WTC11 (cell line): ENCODE results near the gene PRR35. TPM values are rescaled to one million over a fixed set of nuclear protein-coding genes. Genes with fewer than 3 reads are reported as not detected.

ENCODE experiments used
- ATAC-seq: fragments of 200-7000 bp; cut with Tn5 transposase; 2 replicates; pipeline ENCODE4 v1.10.0; 2021; ENCODE audit warnings: mild to moderate bottlenecking, moderate library complexity
- CTCF ChIA-PET: fragments of 300-600 bp; sonication (Branson Sonifier 250); formaldehyde crosslinking; loops from one replicate; lab custom pipeline; 2021; ENCODE audit warnings: antibody characterized with exemption; lab: Charles Lee
- POLR2A ChIA-PET: fragments of 350-600 bp; sonication (Branson Sonifier 250); formaldehyde crosslinking; loops from one replicate; lab custom pipeline; 2021; ENCODE audit warnings: antibody characterized with exemption; lab: Charles Lee
- DNase-seq: peaks from one replicate; pipeline ENCODE4 v3.0.0; 2021; ENCODE audit warnings: low spot score
- H3K27ac Mint-ChIP-seq: 2 replicates; pipeline ENCODE4 v1.8.0; 2021; ENCODE audit warnings: mixed read lengths
- H3K27me3 Mint-ChIP-seq: 2 replicates; pipeline ENCODE4 v1.8.0; 2021; ENCODE audit warnings: low read depth, mild to moderate bottlenecking, moderate library complexity, mixed read lengths
- H3K36me3 Mint-ChIP-seq: 2 replicates; pipeline ENCODE4 v1.8.0; 2021; ENCODE audit warnings: mixed read lengths
- H3K4me1 Mint-ChIP-seq: 2 replicates; pipeline ENCODE4 v1.8.0; 2022; ENCODE audit warnings: mixed read lengths
- H3K4me3 Mint-ChIP-seq: 2 replicates; pipeline ENCODE4 v1.8.0; 2021; ENCODE audit warnings: mild to moderate bottlenecking, moderate library complexity, mixed read lengths
- H3K9me3 Mint-ChIP-seq: 2 replicates; pipeline ENCODE4 v1.8.0; 2021; ENCODE audit warnings: mixed read lengths
- CTCF ChIP-seq: fragments of 200-600 bp; IDR thresholded peaks from 2 replicates; pipeline ENCODE4 v1.8.0; 2022; ENCODE audit warnings: antibody characterized with exemption
- E2F5 ChIP-seq: sonication (generic); formaldehyde crosslinking; IDR thresholded peaks from 2 replicates; pipeline ENCODE4 v1.8.1; 2022; ENCODE audit warnings: mild to moderate bottlenecking, moderate library complexity, missing genetic modification reagents
- HMGXB4 ChIP-seq: sonication (generic); formaldehyde crosslinking; IDR thresholded peaks from 2 replicates; pipeline ENCODE4 v1.8.1; 2023; ENCODE audit warnings: mild to moderate bottlenecking, moderate library complexity, missing genetic modification reagents
- IRF1 ChIP-seq: sonication (generic); formaldehyde crosslinking; IDR thresholded peaks from 2 replicates; pipeline ENCODE4 v1.8.0; 2023; ENCODE audit warnings: missing genetic modification reagents
- MAX ChIP-seq: sonication (generic); formaldehyde crosslinking; IDR thresholded peaks from 2 replicates; pipeline ENCODE4 v1.8.0; 2022; ENCODE audit warnings: mild to moderate bottlenecking, missing genetic modification reagents
- MLX ChIP-seq: sonication (generic); formaldehyde crosslinking; IDR thresholded peaks from 2 replicates; pipeline ENCODE4 v1.8.1; 2023; ENCODE audit warnings: mild to moderate bottlenecking, missing genetic modification reagents, moderate library complexity
- PRDM15 ChIP-seq: sonication (generic); formaldehyde crosslinking; IDR thresholded peaks from 2 replicates; pipeline ENCODE4 v1.8.0; 2022; ENCODE audit warnings: missing genetic modification reagents
- STAT6 ChIP-seq: sonication (generic); formaldehyde crosslinking; conservative IDR thresholded peaks from 2 replicates; pipeline ENCODE4 v1.8.1; 2023; ENCODE audit warnings: mild to moderate bottlenecking, low read depth, missing genetic modification reagents, moderate library complexity
- ZNF281 ChIP-seq: sonication (generic); formaldehyde crosslinking; IDR thresholded peaks from 2 replicates; pipeline ENCODE4 v1.8.0; 2023; ENCODE audit warnings: mild to moderate bottlenecking, missing genetic modification reagents
- total RNA-seq: library from RNA; stranded (reverse); gene quantifications from 3 replicates; pipeline ENCODE4 v1.2.3, GENCODE V29; 2021

PRR35 gene
- total RNA-seq, 1 experiment from 2014 or later = 0.72 TPM

- Mint-ChIP-seq H3K36me3 (0 out of 2 replicates have a peak, but pooled peaks cover 2% of the 10 kb centered on the region), H3K9me3 (no peaks in the 10 kb centered on the region), H3K27ac (0 out of 2 replicates have a peak overlapping the region, but pooled peaks have one; percentile 41), H3K4me3 (peak overlapping the region; percentile 81), H3K27me3 (no peaks in the 10 kb centered on the region), H3K4me1 (peaks cover 20% of the 10 kb centered on the region)
- CTCF ChIA-PET = interaction anchor here (1.0 to 2.1 kb wide), 3 partner anchors 54 to 137 kb away, joined by 3 to 10 read pairs (median 4); no protein-coding TSS in a partner anchor
- DNase-seq (no peak), ATAC-seq (no peak)
- TF ChIP-seq MAX (CRISPR knock-in tag) = no peak
- TF ChIP-seq CTCF = no peak
- TF ChIP-seq HMGXB4 (CRISPR knock-in tag) = no peak
- TF ChIP-seq MLX (CRISPR knock-in tag) = no peak
- no peak for TF ChIP-seq E2F5 (CRISPR knock-in tag)
- no peak for TF ChIP-seq PRDM15
- no peak for TF ChIP-seq IRF1 (CRISPR knock-in tag)
- TF ChIP-seq ZNF281 (CRISPR knock-in tag) = no peak
- no peak for TF ChIP-seq STAT6 (CRISPR knock-in tag)
- POLR2A ChIA-PET = no interaction called here
These were observed 31.1 kb upstream of the PRR35 start for GRCh38 chr16:529012-529575.
